ENCODE measurements around the gene LDLRAD2. TPM values are rescaled to one million over a fixed set of nuclear protein-coding genes. Genes with fewer than 3 reads are reported as not detected.

LDLRAD2 gene
- total RNA-seq, 1 donor from 2014 or later = 1.1 TPM

- Mint-ChIP-seq H3K9me3 (no peaks in the 10 kb centered on the region), H3K36me3 (peaks cover 27% of the 10 kb centered on the region), H3K27ac (no peak overlapping the region), H3K27me3 (ENCODE audit: low read depth) (no peaks in the 10 kb centered on the region), H3K4me1 (no peaks in the 10 kb centered on the region), H3K4me3 (no peak overlapping the region)
- no peak for DNase-seq (ENCODE audit: low spot score in 2 of 2, unreplicated experiment in 2 of 2)
- no peak for TF ChIP-seq CTCF (IDR thresholded peaks at IDR 0.05; ENCODE audit: unreplicated experiment)
Observed at GRCh38 chr1:21874328-21874727, 62.3 kb downstream of the LDLRAD2 start.

Other genes starting within 250 kb of the LDLRAD2 start
- gene RAP1GAP, start 142.9 kb upstream of the LDLRAD2 start, total RNA-seq = 7.1 to 10.2 TPM (median 8.0 TPM) in 3 replicates
- 79.8 to 88.7 TPM (median 86.5 TPM) in 3 replicates for gene USP48, start 29.1 kb upstream of the LDLRAD2 start, total RNA-seq
- 221 to 226 TPM (median 221 TPM) in 3 replicates for gene HSPG2, start 125.0 kb downstream of the LDLRAD2 start, total RNA-seq
- not detected in 3 replicates for gene CELA3B, start 164.8 kb downstream of the LDLRAD2 start, total RNA-seq
- gene CELA3A, start 189.4 kb downstream of the LDLRAD2 start, total RNA-seq = not detected in 3 replicates
- gene CDC42, start 240.4 kb downstream of the LDLRAD2 start, total RNA-seq = 239 to 246 TPM (median 244 TPM) in 3 replicates